Fibroblast of mammary gland (primary cell): Measurements from ENCODE around the gene FAF1.

ENCODE experiments used
- DNase-seq: peaks from one replicate; pipeline ENCODE4 v3.0.0-alpha.2; 2010; ENCODE audit warnings: low read depth
- H3K4me3 ChIP-seq: 2 replicates; pipeline ENCODE4 v1.5.1; 2011; ENCODE audit warnings: low read depth, mild to moderate bottlenecking, low read length, moderate library complexity; ENCODE audit not compliant: control insufficient read depth
- CTCF ChIP-seq: conservative IDR thresholded peaks from 2 replicates; pipeline ENCODE4 v1.5.1; 2011; ENCODE audit warnings: low read depth, low read length, inconsistent platforms; ENCODE audit not compliant: control insufficient read depth, insufficient read depth

The FAF1 gene

GRCh38 chr1:50697440-50698421, 262.3 kb downstream of the FAF1 start:
- DNase-seq, result no peak
- no peak for TF ChIP-seq CTCF
- H3K4me3 ChIP-seq, result no peak overlapping the region

GRCh38 chr1:50693829-50694228, 266.2 kb downstream of the FAF1 start:
- DNase-seq, result no peak
- no peak for TF ChIP-seq CTCF
- H3K4me3 ChIP-seq, result no peak overlapping the region

GRCh38 chr1:50684185-50684584, 275.9 kb downstream of the FAF1 start:
- TF ChIP-seq CTCF, result no peak
- no peak overlapping the region for H3K4me3 ChIP-seq
- DNase-seq, result no peak

GRCh38 chr1:50681931-50682330, 278.1 kb downstream of the FAF1 start:
- DNase-seq, result peak; percentile 64

GRCh38 chr1:50667710-50668356, 292.2 kb downstream of the FAF1 start:
- no peak overlapping the region for H3K4me3 ChIP-seq
- peak; percentile 38 for DNase-seq
- TF ChIP-seq CTCF, result no peak

More at GRCh38 chr1:50681931-50682330, 278.1 kb downstream of the FAF1 start:
- TF ChIP-seq CTCF, result no peak
- no peak overlapping the region for H3K4me3 ChIP-seq

GRCh38 chr1:50667272-50667671, 292.8 kb downstream of the FAF1 start:
- DNase-seq, result no peak
- no peak for TF ChIP-seq CTCF
- H3K4me3 ChIP-seq, result no peak overlapping the region
